ENCODE data around the gene RBMS3.
A peak's percentile ranks its signal among the peaks of the same experiment; 100 is the strongest.
"Not testable (repeated sequence)": the region's sequence is repeated elsewhere in the genome, so short reads cannot be mapped to it uniquely, and the experiment has no call there.

Gene RBMS3

DNA sequence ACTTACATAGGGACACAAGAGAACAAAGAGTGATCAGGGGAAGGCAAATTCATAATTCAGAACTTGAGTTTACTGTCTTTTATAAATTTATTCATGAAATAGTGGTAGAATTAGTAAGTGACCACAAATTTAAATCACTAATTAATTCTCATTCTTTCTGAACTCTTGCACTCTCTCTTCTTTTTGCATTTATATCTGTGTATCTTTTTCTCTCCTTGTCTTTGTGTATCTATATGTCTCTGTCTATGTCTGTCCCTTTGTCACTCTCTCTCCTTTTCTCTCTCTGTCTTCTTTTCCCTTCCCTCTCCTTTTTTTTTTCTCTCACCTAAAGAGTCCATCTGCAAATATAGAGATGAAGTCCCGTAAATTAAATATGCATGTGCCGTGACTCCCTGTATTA is 31.5 kb downstream of the RBMS3 start:
- DNase-seq (ENCODE audit: low read depth, low spot score): no peak

GRCh38 chr3:29312960-29313452 is 32.1 kb downstream of the RBMS3 start:
- DNase-seq (ENCODE audit: low read depth, low spot score): no peak

DNA sequence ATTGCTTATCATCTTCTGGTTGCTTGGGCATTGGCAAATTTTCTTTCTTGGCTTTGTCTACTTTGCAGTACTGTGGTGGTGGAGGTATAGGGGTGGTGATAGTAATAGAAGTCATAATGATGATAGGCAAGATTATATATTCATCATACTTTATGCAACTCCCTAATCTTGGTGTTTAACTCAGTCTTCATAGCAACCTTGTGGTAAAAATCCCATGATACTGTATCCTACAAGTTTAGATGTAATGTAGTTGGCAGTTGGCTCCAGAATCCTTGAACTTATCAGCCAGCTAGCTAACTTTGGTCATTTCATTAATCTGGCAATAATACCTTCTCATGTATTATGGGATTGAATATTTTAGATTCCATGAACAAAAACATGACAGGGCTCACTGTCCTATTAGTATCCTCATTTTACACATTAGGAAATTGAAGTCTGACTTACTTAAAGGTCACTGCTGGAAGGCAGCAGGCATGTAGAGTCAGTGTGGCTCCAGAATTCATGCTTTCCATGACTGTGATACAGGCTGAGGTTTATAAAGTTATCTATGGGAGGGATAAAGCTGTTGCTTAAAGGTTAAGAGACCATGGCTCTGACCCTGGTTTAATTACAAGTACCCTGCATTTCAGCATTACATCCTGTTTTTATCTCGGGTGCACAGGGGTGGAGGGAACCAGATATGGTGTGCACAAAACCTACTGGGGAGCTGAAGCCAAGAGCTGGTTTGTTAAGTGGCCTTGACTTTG is 33.3 kb downstream of the RBMS3 start:
- no peak for DNase-seq (ENCODE audit: low read depth, low spot score)

DNA sequence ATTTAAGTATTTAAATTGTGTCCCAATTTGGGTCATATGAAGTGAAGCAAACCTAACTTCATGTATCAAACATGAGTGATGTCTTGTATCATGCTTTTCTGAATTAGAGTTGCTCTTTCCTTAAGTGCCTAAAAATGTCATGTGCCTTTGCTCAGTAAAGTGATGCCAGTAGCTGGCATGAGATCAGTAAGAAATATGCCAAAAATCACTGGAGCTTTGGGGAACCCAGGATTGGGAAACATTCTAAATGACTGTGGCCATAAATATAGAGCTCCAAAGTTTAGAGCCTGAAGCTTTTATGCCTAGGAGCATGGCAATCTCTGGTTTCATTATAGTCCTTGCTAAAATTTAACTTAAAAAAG is 33.8 kb downstream of the RBMS3 start:
- DNase-seq (ENCODE audit: low read depth, low spot score): no peak

GRCh38 chr3:29317659-29318173 is 36.8 kb downstream of the RBMS3 start:
- DNase-seq (ENCODE audit: low read depth, low spot score): no peak

GRCh38 chr3:29318251-29318650 is 37.4 kb downstream of the RBMS3 start:
- no peak for DNase-seq (ENCODE audit: low read depth, low spot score)

GRCh38 chr3:29319262-29319661 is 38.4 kb downstream of the RBMS3 start:
- DNase-seq (ENCODE audit: low read depth, low spot score): no peak

GRCh38 chr3:29319798-29320197 is 38.9 kb downstream of the RBMS3 start:
- DNase-seq (ENCODE audit: low read depth, low spot score): no peak

DNA sequence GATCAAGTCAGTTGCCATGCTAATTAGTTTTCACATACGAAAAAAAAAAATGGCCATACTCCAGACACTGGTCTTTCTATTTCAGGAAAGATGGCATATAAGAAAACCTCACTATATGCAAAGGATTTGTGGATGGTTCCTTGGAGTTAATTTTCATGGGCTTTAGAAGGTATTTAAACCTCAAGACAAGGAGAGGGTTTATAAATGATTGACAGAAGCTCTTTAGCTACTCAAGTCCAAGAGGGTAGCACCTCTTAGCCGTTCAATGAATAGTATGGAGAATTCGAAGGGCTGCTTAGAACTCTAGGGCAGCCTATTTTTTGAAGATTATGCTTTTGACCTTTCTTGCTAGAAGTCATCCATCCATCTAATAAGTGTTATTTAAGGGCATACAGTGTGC is 41.7 kb downstream of the RBMS3 start:
- DNase-seq (ENCODE audit: low read depth, low spot score): no peak

GRCh38 chr3:29324180-29324651 is 43.3 kb downstream of the RBMS3 start:
- DNase-seq (ENCODE audit: low read depth, low spot score): peak; percentile 21

- DNase-seq (ENCODE audit: low read depth, low spot score): not testable (repeated sequence)
Measured at GRCh38 chr3:29326540-29326939, 45.7 kb downstream of the RBMS3 start.

- DNase-seq (ENCODE audit: low read depth, low spot score): no peak
Measured at GRCh38 chr3:29329986-29330890, 49.4 kb downstream of the RBMS3 start.

DNA sequence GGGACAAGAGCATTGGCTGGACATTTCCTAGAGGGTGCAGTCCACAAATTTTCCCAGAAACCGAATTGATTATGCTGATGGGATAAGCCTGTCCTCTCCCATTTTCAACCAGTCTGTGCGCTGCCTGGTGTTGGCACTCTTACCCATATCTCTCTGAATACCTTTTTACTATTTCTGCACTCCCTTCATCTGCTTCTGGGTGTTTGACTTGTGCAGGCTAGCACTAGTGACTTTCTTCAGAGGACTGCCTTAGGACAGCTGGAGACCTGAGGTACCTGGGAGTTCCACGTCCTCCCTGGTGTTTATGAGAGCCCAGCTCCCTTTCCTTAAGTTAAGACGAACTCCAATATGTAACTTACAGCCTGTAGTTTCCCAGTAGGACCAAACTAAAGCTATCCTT is 50.2 kb downstream of the RBMS3 start:
- DNase-seq (ENCODE audit: low read depth, low spot score): no peak

DNA sequence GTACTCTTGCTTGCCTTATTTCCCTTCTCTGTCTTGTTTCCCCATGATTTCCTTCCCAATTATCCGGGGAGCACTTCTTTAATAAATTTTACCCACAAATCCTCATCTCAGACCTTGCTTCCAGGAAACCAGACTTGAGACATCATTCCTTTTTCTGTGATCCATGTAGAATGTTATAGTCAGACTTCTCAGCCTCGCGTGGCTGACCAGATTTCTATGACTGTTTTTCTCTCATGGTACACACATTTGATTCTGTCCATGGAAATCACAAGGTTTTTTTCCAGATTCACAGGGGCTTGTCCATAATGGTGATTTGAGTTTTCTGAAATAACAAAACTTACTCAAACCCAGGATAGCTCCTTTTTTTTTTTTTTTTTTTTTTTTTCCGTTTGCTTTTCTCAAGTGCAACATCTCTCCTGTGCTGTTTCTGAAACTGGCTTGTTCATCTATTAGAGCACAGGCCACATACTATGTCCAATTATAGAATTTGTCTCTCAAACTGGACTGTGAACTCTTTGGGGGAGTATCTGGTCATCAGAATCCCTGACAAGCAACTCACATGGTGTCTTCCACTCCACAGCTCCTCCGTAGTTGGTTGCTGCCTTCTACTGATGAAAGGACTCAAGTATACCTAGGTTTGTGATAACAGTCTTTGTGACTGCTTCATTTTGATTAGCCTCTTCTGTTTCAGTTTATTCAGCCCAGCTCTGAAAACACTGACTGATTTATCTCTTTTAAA is 50.8 kb downstream of the RBMS3 start:
- no peak for DNase-seq (ENCODE audit: low read depth, low spot score)

DNA sequence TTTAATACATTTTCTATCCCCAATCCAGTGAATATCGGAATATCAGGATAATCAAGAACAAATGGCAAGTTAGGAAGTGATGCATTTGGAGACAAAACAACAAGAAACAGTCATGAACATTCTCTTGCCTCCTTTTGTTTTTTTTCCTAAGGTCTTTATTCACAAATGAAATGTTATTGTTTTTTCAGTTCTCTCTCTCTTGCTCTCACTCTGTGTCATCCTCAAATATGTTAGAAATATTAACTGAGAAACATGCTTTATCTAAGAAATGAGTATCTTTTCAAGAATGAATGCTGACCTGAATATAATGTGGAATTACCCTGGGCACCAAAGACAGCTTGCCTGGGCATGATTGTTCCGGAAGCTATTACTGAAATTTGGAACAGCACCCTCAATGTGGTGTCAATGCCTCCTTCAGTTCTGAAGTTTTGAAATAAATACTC is 51.3 kb downstream of the RBMS3 start:
- no peak for DNase-seq (ENCODE audit: low read depth, low spot score)

DNA sequence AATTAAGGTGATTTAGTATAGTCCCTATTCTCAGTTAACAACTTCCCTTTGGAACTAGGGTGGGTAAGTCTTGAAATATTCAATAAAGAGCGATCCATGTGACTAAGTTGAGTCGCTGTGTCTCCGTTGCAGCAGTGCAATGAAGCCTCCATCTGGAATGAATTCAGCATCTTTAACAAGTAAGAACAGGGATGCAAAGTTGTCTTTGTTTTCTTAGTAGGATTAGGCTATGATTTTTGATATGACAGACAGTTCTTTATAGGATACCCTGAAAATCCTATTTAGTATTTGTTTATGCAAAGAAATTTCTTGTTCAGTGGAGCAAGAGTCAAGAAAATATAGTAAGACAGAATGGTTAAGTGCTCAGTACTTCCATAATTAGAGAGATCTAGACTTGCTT is 52.7 kb downstream of the RBMS3 start:
- DNase-seq (ENCODE audit: low read depth, low spot score): no peak

GRCh38 chr3:29334706-29335105 is 53.8 kb downstream of the RBMS3 start:
- no peak for DNase-seq (ENCODE audit: low read depth, low spot score)

DNA sequence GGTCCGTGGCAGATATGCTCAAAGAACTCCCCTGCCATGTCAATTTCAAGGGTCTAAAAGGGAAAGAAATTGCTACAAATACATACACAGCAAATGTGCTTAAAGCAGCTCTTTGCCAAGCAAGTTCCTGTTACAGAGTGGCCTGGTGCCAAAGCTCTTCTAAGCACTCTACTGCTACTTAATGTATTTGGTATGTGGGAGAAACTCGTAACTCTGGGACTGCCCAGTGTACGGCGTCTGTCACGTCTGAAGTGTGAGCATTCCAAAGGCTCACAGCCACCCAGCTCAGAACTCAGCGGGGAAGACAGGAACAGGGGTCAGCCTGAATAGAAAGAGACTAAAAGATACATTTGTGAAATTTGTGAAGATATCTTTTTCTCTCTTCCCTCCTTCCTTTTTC is 54.6 kb downstream of the RBMS3 start:
- DNase-seq (ENCODE audit: low read depth, low spot score): peak; percentile 97

- no peak for DNase-seq (ENCODE audit: low read depth, low spot score)
Measured at GRCh38 chr3:29335943-29336342, 55.1 kb downstream of the RBMS3 start.

GRCh38 chr3:29337565-29337964 is 56.7 kb downstream of the RBMS3 start:
- no peak for DNase-seq (ENCODE audit: low read depth, low spot score)

- no peak for DNase-seq (ENCODE audit: low read depth, low spot score)
Measured at GRCh38 chr3:29338377-29338776, 57.5 kb downstream of the RBMS3 start.
